Lower leg skin (tissue), 3 donors: ENCODE data around the gene GOLGA6D.
"Not testable (repeated sequence)": the region's sequence is repeated elsewhere in the genome, so short reads cannot be mapped to it uniquely, and the experiment has no call there.

ENCODE experiments used
- CTCF ChIP-seq, 3 donors: fragments of 450-650 bp; IDR thresholded peaks; one replicate each; pipeline ENCODE4 v1.5.1; 2016; ENCODE audit warnings: antibody characterized with exemption in 3 of 3, mild to moderate bottlenecking in 3 of 3, moderate library complexity in 2 of 3
- POLR2A ChIP-seq, 2 donors: fragments of 450-650 bp; IDR thresholded peaks; one replicate each; pipeline ENCODE4 v1.6.1; 2016 to 2017; ENCODE audit warnings: antibody characterized with exemption in 2 of 2, mild to moderate bottlenecking in 1 of 2, moderate library complexity in 1 of 2

DNA sequence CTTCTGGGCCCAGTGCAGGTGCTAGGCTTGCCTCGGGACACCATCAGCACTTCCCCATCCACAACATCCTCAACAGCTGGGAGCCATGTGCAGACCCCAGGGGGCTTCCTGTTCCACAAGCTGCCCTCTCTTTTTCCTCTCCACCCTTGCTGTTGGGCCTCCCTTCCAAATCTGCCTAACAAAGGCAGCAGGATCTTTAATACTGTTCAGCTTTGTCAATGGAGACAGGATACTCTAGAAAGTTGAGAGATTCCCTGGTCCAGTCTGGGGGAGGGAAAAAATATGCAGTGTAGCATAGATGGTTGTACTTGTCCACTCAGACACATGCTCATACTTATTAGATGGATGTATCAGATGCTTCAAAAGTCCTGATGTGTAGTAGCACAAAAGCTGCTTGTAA lies 4.1 kb upstream of the GOLGA6D start:
- not testable (repeated sequence) for TF ChIP-seq CTCF, POLR2A (IDR thresholded peaks at IDR 0.05)
